Ishikawa (cell line): ENCODE results near the gene SRP72.

Experiments used
- CEBPB ChIP-seq: IDR thresholded peaks from 2 replicates; pipeline ENCODE4 v1.6.1; 2012
- CREB1 ChIP-seq: IDR thresholded peaks from 2 replicates; pipeline ENCODE4 v1.6.1; 2012; ENCODE audit warnings: low read depth
- EGR1 ChIP-seq: IDR thresholded peaks from 2 replicates; pipeline ENCODE4 v1.6.1; 2012
- EP300 ChIP-seq: IDR thresholded peaks from 2 replicates; pipeline ENCODE4 v1.6.1; 2012; ENCODE audit warnings: borderline replicate concordance
- FOXM1 ChIP-seq: IDR thresholded peaks from 2 replicates; pipeline ENCODE4 v1.6.1; 2012; ENCODE audit warnings: low read depth, borderline replicate concordance
- NFIC ChIP-seq: IDR thresholded peaks from 2 replicates; pipeline ENCODE4 v1.6.1; 2012
- RAD21 ChIP-seq: IDR thresholded peaks from 2 replicates; pipeline ENCODE4 v1.6.1; 2012; ENCODE audit warnings: low read depth
- REST ChIP-seq: IDR thresholded peaks from 2 replicates; pipeline ENCODE4 v1.6.1; 2012; ENCODE audit warnings: low read depth, mild to moderate bottlenecking
- TAF1 ChIP-seq: IDR thresholded peaks from 2 replicates; pipeline ENCODE4 v1.6.1; 2012; ENCODE audit warnings: low read depth, mild to moderate bottlenecking
- TCF12 ChIP-seq: IDR thresholded peaks from 2 replicates; pipeline ENCODE4 v1.6.1; 2012; ENCODE audit warnings: low read depth
- TEAD4 ChIP-seq: IDR thresholded peaks from 2 replicates; pipeline ENCODE4 v1.6.1; 2012
- USF1 ChIP-seq: IDR thresholded peaks from 2 replicates; pipeline ENCODE4 v1.6.1; 2012
- YY1 ChIP-seq: IDR thresholded peaks from 2 replicates; pipeline ENCODE4 v1.6.1; 2012; ENCODE audit warnings: low read depth
- ZBTB7A ChIP-seq: IDR thresholded peaks from 2 replicates; pipeline ENCODE4 v1.6.1; 2012; ENCODE audit warnings: low read depth
- TF ChIP-seq, protein P1 (sequence below): IDR thresholded peaks from 2 replicates; pipeline ENCODE4 v1.6.1; 2012

SRP72 gene

GRCh38 chr4:56445699-56446098 lies 21.7 kb upstream of the SRP72 start:
- no peak for TF ChIP-seq USF1
- no peak for TF ChIP-seq CREB1
- TF ChIP-seq EGR1 = no peak
- no peak for TF ChIP-seq EP300
- no peak for TF ChIP-seq TEAD4
- TF ChIP-seq CEBPB = no peak
- TF ChIP-seq, protein P1, sequence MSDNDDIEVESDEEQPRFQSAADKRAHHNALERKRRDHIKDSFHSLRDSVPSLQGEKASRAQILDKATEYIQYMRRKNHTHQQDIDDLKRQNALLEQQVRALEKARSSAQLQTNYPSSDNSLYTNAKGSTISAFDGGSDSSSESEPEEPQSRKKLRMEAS = no peak
- no peak for TF ChIP-seq FOXM1
- no peak for TF ChIP-seq NFIC
- no peak for TF ChIP-seq ZBTB7A
- TF ChIP-seq YY1 = no peak
- TF ChIP-seq TAF1 = no peak
- TF ChIP-seq RAD21 = no peak

GRCh38 chr4:56448301-56448700 lies 19.1 kb upstream of the SRP72 start:
- TF ChIP-seq EGR1 (no peak), NFIC (no peak), FOXM1 (no peak), REST (no peak), ZBTB7A (no peak), CEBPB (no peak), EP300 (no peak), YY1 (no peak), RAD21 (no peak), CREB1 (no peak)
- TF ChIP-seq, protein P1 = no peak

GRCh38 chr4:56450342-56450741 lies 17.1 kb upstream of the SRP72 start:
- TF ChIP-seq REST (no peak), CREB1 (no peak), EGR1 (no peak), USF1 (no peak), FOXM1 (no peak), EP300 (no peak), TAF1 (no peak), TCF12 (no peak), TEAD4 (no peak), NFIC (no peak), ZBTB7A (no peak), CEBPB (no peak), RAD21 (no peak)
- TF ChIP-seq, protein P1 = no peak

- TF ChIP-seq ZBTB7A (no peak), TEAD4 (no peak), USF1 (no peak), CEBPB (no peak), FOXM1 (no peak), YY1 (no peak), TCF12 (no peak), REST (no peak), CREB1 (no peak), NFIC (no peak), RAD21 (no peak), EGR1 (no peak), EP300 (no peak), TAF1 (no peak)
- TF ChIP-seq, protein P1 = no peak
These were observed 7.3 kb upstream of the SRP72 start for GRCh38 chr4:56460085-56460484.
